CD4-positive, alpha-beta T cell treated with Interleukin-15 for 4 hours (primary cell): ENCODE data around the gene LILRB2.
A peak's percentile ranks its signal among the peaks of the same experiment; 100 is the strongest.
"Not testable (repeated sequence)": the region's sequence is repeated elsewhere in the genome, so short reads cannot be mapped to it uniquely, and the experiment has no call there.

Experiments used
- DNase-seq: peaks from one replicate; pipeline ENCODE4 v3.0.0-alpha.2; 2020; ENCODE audit warnings: low spot score

LILRB2 gene

DNA sequence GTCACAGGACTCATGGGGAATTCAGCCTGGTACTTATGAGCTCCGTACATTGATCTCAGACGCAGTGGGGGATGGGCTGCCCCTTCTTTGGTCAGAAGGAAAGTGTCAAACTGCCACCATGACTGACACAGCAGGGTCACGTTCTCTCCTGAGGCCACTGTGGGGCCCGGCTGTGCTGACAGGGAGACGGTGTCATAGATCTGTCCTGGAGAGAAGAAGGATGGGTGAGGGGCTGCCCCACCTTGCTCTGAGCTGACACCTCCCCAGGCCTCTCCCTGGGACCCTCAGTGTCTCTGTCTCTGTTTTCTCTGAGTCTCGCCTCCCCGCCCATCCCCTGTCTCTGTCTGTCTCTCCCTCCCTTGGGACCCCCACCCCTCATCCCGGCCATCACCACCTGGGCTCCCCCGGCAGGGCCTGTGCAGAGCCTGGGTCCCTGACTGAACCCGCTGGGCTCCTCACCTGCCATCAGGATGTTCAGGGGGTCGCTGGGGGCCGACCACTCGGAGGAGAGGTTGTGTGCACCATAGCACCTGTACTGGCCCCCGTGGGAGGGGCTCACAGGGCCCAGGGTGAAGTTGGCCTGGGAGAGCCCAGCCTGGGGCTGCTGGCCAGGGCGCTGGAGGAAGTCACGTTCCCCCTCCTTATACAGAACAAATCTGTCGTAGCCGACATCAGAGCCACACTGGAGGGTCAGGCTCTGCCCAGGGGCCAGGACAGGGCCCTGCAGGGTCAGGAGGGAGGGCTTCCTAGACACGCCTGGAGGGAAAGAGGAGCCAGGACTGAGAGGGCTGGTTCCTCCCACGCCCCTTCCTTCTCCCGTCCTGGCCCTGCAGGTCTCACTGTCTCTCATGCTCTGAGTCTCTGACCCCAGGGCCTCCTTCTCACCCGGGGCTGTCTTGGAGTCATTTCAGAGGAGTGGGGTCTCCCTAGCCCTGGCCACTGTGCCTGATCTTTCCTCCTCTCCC is 40.3 kb downstream of the LILRB2 start:
- DNase-seq = not testable (repeated sequence)

DNA sequence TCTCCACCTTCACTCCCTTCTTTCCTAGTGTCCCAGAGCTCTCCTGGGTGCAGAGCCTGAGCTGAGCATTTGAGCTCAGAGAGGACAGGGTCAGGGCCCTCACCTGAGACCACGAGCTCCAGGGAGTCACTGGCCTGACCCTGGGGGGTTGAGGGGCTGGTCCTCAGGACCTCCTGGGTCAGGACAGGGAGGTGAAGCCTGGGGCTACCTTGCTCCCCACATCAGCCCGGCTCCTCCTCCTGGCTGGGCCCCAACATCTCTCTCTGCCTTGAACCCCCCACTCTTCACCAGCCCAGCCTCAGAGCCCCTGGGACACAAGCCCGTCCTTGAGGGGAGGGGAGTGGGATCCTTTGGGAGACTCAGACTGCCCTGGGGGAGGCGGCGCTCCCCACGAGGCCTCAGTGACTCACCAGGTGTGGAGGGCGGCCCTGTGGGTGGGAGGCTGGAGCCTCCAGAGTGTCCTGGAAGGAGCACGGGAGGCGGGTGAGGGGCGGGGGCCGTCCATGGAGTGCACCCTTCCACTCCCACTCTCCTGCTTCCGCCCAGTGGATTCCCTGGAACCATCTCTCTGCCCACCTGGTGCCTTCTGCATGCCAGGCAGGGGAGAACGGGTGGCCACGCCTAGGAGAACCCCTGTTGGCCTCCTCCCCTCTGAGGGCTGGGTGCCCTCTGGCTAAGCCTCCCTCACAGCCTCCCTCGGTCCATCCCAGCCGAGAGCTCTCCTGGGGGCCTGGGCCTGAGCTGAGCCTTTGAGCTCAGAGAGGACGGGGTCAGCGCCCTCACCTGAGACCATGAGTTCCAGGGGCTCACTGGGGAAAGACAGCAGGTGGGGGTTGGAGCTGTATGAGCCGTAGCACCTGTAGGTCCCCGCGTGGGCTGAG is 41.2 kb downstream of the LILRB2 start:
- DNase-seq = not testable (repeated sequence)

DNA sequence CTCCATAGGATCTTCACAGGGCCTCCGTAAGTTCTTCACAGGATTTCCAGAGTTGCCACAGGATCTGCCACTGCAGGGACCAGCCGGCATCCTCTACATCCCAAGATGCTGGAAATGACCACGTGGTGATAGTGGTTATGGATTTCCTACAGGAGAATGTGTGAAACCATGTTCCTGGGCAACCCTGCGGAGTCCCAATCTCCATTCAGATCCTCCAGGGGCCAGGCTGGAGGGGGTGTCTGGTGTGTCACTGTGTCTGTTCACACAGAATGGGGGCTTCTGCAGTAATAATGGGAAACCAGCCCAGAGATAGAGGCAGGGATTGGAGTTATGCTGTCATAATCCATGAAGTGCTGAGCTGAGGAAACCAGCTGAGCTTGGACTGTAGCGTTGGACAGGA is 47.0 kb downstream of the LILRB2 start:
- DNase-seq = no peak

DNA sequence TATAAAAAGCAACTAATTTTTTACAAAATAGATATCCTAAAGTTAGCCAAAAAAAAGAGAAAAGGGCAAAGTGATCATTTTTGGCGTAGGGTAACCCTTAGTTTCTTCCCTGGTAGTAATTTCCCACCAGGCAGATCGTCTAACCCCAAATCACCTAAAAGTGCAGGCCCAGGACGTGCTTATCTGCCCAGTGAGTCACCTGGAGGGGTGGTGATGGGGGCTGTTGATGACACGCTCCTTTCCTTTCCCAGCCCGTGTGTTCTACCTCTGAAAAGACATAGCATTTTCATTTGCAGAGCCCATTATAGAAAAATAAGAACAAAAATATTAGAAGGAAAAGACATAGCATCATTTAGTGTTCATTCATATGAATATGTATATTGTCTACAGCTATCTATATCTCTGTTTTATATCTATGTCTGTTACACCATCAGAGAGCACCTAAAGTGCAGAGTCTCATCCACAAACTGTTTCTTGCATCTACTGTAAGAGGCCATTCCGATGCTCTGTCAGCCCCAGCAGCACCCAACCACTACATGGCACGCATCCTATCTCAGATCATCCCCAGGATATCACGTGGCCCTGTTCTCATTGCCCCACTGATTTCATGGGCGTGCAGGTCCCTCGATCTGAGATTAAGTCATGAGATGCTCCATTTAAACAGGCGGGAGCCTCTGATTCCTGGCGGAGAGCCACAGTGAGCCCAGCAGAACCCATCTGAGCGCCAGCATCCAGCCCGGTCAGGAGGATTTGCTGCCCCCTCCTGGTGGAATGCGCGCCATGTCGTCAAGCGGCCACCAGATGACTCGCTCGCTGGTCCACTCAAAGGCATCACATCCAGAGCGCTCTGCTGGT is 49.6 kb downstream of the LILRB2 start:
- peak; percentile 84 for DNase-seq

DNA sequence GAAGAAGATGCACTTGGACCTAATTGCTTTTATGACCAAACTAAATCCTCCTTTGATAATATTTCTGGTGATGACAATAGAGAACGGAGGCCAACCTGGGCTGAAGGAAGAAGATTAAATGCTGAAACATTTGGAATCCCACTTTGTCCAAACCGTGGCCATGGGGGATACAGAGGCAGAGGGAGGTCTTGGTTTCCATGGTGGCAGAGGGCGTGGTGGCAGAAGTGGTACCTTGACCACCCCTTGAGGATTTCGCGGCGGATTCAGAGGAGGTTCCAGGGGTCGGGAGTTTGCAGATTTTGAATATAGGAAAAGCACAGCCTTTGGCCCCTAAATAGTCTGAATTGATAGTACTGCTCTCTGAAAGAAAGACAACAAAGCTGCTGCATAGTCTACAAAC is 50.9 kb downstream of the LILRB2 start:
- no peak for DNase-seq

DNA sequence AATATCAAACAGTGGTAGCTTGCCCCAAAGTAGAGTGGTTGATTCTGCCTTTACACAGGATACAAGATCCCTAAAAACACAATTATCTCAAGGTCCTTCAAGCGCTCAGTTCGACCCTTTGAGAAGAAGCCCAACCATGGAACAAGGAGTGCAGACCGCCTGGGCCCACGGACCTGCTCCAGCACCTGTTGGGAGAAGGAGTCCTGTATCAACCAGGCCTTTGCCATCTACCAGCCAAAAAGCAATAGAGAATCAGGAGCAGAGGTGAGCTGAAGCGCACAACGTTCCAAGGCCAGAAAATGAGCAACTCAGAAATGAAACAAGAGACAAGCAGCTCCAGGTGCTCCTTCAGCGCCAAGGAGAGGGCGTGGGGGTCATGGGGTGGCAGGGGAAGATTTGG is 51.8 kb downstream of the LILRB2 start:
- DNase-seq = no peak

DNA sequence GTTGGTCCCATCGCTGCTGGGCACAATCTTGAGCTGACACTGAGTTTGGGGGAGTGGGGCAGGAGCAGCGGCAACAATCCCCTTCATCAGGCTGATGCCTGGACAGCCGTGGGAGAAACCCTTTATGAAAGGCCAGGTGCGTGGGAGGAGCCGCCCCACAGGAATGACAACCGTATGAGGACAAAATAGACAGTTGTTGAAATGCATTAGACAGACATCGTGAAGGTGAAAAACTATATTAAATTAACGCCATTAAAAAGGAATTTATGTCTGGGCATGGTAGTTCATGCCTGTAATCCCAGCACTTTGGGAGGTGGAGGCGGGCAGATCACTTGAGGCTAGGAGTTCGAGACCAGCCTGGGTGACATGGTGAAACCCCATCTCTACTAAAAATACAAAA is 56.3 kb downstream of the LILRB2 start:
- DNase-seq = not testable (repeated sequence)

DNA sequence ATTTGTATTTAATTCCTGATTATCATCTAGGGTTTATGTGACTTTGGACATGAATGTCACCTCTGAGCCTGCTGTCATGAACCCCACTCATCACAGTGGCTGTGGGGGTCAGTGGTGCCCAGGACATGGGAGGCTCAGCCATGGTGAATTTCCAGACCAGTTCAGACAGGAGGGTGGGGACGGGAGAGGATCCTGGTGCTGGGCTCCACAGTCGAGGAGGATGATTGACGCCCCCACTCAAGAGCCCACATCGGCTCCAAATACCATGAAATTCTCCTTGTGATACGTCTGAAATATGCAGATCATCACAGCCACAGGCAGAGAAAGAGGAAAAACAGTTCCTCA is 57.0 kb downstream of the LILRB2 start:
- not testable (repeated sequence) for DNase-seq
